Glomerular endothelial cell (primary cell): ENCODE results near the gene NAXD. TPM values are rescaled to one million over a fixed set of nuclear protein-coding genes. Genes with fewer than 3 reads are reported as not detected.
"Not testable (repeated sequence)": the region's sequence is repeated elsewhere in the genome, so short reads cannot be mapped to it uniquely, and the experiment has no call there.

ENCODE experiments used
- DNase-seq: peaks from one replicate; pipeline ENCODE4 v3.0.0-alpha.2; 2011; ENCODE audit warnings: low read depth, low spot score; ENCODE audit errors: extremely low read depth
- total RNA-seq: library from RNA; depleted of rRNA; stranded (reverse); fragments of >200 nt; gene quantifications from 2 replicates; pipeline ENCODE4 v1.2.3, GENCODE V29; 2015

The NAXD gene
- total RNA-seq, 1 donor from 2014 or later: 19.6 TPM

GRCh38 chr13:110643324-110643723 is 28.0 kb downstream of the NAXD start:
- no peak for DNase-seq

GRCh38 chr13:110643768-110644421 is 28.6 kb downstream of the NAXD start:
- DNase-seq: no peak

- no peak for DNase-seq
These were observed 29.7 kb downstream of the NAXD start for GRCh38 chr13:110644892-110645521.

- no peak for DNase-seq
These were observed 30.4 kb downstream of the NAXD start for GRCh38 chr13:110645750-110646149.

- DNase-seq: no peak
These were observed 31.4 kb downstream of the NAXD start for GRCh38 chr13:110646442-110647364.

GRCh38 chr13:110647365-110647737 is 32.0 kb downstream of the NAXD start:
- DNase-seq: no peak

GRCh38 chr13:110648146-110648819 is 32.9 kb downstream of the NAXD start:
- no peak for DNase-seq

GRCh38 chr13:110648848-110649421 is 33.6 kb downstream of the NAXD start:
- no peak for DNase-seq

DNA sequence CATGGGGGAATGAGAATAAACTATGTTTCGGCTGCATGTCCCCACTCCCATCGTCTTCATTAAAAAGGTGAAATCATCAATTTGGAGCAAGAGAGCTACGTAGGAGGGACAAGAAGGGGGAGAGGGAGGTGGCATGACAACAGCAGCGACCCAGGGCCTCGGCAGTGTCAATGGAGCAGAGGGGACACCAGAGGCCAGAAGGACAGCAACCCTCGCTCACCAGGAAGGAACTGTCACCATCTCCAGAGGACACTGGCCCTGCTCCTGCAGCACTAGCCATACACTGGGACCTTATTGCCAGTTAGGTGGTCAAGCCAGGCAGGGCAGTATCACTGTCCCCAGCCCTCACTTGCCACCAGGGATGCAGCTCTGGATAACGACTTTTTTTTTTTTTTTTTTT is 34.2 kb downstream of the NAXD start:
- no peak for DNase-seq

DNA sequence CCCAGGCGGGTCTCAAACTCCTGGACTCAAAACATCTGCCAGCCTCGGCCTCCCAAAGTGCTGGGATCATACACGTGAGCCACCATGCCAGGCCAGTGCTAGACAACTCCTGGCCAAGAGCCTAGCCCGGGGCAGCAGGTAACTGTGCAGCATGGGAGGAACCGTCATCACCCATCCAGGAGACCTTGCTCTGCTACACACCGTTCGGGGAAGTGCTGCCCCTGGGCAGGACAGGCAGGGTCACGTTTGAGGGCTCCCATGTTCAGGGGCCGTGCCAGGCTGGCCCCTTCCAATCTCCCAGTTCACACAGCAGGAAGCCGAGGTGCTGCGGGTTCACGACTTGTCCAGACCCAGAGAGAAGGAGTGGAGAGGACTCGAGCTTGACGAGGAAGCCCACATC is 35.1 kb downstream of the NAXD start:
- no peak for DNase-seq

DNA sequence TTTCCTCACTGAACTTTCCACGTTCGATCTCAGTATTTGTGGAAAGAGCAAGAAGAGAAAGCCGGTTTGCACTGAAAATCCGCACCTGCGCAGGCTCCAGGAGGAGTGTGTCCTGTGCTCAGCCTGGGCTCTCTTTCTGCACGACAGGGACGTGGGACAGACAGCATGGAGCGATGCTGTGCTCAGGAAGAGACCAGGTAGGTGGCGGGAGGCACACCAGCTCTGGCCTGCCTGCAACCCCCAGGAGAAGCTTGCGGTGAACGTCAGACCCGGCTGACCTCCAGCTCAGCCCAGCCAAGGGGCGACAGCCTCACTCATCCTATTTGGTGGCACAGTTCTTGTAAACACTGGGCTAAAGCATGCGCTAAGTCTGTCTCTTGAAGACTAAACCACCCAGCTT is 35.9 kb downstream of the NAXD start:
- DNase-seq: no peak

DNA sequence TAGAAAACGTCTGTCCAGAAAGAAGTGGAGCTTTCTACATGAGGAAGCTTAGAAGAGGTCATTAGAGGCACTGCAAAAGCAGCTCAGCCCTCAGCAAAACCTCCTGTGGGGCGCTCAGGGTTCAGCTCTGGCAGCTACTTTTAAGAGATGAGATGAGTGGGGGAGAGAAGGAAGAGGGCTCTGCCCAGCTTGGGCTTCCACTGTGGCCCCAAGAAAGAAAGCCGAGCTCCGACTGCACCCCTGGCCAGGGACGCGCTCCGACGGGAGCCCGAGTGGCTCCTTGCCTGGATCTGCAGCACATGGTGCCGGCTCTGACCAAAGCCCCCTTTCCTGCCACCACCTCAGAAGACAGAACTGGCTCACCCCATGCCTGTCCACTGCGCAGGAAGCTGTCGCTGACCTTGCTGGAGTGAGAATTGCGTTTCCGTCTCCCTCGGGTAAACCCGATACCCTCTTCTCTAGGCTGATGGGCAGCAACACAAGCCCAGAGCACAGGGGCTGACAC is 36.4 kb downstream of the NAXD start:
- DNase-seq: no peak

DNA sequence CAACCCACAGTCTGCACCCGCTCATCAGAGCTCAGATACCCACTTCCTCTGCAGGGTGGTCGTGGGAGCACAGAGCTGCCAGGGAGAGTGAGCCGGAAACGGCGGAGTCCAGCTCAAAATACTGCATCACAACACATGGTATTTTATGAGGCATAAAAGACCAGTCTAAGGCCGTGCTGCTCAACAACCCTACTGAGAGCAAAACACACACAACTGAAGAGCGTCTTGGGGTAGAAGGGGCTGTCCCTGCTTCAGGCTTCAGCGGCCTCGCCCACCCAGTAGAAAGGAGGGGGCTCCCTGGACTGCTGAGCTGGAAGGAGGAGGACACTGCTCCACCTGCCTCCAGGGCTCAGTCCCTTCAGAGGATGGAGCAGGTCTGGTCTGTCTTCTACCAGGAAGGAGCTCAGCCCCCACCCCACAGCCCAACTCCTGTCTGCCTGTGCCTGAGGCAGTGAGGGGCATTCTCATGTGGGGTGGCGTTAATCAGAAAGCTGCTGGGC is 36.9 kb downstream of the NAXD start:
- no peak for DNase-seq

GRCh38 chr13:110652764-110653163 is 37.4 kb downstream of the NAXD start:
- no peak for DNase-seq

DNA sequence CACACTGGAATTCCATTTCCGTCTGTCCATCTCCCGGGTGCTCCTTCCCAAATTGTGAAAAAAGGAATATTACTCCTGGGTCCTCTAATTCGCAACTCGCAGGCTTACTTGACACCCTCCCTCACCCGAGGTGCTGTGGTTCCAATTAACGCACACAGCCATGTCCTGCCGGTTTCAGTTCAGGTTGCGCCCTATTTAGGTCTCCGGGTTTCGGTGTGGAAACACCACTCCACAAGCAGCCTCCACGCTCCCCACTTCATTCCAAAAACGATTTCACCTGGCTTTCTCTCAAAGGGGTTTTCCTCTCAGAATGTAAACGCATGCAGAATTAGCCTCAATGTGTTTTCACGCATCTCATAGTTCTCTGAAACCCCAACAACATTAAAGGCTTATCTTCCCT is 37.9 kb downstream of the NAXD start:
- DNase-seq: no peak

DNA sequence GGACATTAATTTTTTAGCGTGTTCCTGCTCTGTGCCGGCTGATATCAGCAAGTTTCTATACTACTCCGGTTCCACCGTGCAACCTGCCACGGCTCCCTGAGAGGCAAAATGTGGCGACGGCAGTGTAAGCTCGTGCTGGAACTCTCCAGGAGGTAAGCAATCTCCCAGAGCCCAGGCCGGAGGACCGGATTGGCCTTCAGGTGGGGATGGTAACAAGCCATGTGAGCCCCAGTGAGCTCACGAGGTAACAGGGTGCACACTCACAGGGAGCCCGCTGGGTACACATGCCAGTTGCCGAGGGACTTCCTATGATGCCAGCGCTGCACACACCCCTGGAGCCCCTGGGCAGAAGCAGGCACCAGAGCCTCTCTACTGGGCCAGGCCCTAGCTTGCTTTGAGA is 38.5 kb downstream of the NAXD start:
- DNase-seq: no peak

DNA sequence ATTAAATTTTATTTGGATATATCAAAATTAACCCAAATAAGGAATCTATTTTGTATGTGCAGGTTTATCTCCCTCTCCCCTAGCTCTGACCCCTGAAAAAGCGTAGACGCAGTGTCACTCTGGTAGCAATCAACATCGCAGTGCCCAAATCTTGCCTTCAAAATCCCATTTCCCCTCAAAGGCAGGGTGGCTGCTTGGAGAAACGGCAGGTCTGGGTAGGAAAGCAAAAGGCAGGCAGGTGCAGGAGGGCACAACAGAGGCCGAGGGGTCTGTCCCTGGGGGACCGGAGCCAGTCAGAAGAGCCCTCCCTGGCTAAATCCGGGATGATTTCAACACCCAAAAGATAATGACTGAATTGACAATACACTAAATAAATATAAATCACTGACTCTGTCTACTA is 41.9 kb downstream of the NAXD start:
- no peak for DNase-seq

GRCh38 chr13:110658218-110658911 is 43.0 kb downstream of the NAXD start:
- not testable (repeated sequence) for DNase-seq

- no peak for DNase-seq
These were observed 45.9 kb downstream of the NAXD start for GRCh38 chr13:110661256-110661655.

DNA sequence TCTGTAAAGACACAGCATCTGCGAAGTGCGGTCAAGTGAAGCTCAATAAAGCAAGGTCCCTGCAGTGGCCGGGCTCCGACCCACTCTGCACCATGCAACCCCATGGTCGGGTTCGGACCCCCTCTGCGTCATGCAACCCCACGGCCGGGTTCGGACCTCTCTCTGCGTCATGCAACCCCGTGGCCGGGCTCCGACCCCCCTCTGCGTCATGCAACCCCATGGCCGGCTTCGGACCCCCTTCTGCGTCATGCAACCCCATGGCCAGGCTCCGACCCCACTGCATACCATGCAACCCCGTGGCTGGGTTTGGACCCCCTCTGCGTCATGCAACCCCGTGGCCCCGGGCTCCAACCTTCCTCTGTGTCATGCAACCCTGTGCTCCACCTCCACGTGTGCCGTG is 46.7 kb downstream of the NAXD start:
- DNase-seq: no peak
